GM20000 (cell line): ENCODE data around the gene TVP23C.

Source experiments
- DNase-seq: peaks from one replicate; pipeline ENCODE4 v3.0.0; 2012; ENCODE audit warnings: low spot score
- TF ChIP-seq, protein P1 (sequence below): IDR thresholded peaks from 2 replicates; pipeline ENCODE4 v1.5.1; 2012; ENCODE audit warnings: mild to moderate bottlenecking, control low read depth; ENCODE audit errors: extremely low read depth, missing control alignments

The TVP23C gene

GRCh38 chr17:15492791-15493692 is 70.2 kb downstream of the TVP23C start:
- TF ChIP-seq, protein P1, sequence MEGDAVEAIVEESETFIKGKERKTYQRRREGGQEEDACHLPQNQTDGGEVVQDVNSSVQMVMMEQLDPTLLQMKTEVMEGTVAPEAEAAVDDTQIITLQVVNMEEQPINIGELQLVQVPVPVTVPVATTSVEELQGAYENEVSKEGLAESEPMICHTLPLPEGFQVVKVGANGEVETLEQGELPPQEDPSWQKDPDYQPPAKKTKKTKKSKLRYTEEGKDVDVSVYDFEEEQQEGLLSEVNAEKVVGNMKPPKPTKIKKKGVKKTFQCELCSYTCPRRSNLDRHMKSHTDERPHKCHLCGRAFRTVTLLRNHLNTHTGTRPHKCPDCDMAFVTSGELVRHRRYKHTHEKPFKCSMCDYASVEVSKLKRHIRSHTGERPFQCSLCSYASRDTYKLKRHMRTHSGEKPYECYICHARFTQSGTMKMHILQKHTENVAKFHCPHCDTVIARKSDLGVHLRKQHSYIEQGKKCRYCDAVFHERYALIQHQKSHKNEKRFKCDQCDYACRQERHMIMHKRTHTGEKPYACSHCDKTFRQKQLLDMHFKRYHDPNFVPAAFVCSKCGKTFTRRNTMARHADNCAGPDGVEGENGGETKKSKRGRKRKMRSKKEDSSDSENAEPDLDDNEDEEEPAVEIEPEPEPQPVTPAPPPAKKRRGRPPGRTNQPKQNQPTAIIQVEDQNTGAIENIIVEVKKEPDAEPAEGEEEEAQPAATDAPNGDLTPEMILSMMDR: no peak
- DNase-seq: no peak

- no peak for DNase-seq
- TF ChIP-seq, protein P1: no peak
Measured at GRCh38 chr17:15492186-15492585, 71.1 kb downstream of the TVP23C start.

- TF ChIP-seq, protein P1: no peak
- no peak for DNase-seq
Measured at GRCh38 chr17:15490634-15491261, 72.5 kb downstream of the TVP23C start.

- no peak for DNase-seq
- TF ChIP-seq, protein P1: no peak
Measured at GRCh38 chr17:15488557-15488956, 74.7 kb downstream of the TVP23C start.

DNA sequence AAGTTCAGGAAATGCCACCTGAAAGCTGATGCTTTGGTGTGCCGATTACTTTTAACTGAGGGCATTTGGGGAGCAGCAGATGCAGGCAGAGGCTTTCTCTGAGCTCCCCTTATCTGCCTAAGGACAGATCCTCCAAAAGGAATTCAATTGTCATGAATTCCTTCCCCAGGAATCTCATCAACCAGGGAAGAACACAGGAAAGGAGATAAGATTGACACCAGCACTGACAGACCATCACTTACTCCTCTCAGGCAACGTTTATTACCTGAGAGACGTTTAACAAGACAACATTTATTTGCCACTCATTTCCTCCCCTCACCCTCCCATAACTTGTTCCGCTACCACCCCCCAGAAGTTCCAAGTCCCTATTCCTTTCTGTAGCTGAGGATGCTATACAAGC is 78.2 kb downstream of the TVP23C start:
- no peak for DNase-seq
- TF ChIP-seq, protein P1: no peak

- DNase-seq: no peak
- TF ChIP-seq, protein P1: no peak
Measured at GRCh38 chr17:15483431-15483830, 79.9 kb downstream of the TVP23C start.

- TF ChIP-seq, protein P1: no peak
- DNase-seq: no peak
Measured at GRCh38 chr17:15482476-15482875, 80.8 kb downstream of the TVP23C start.
